HCT116 (cell line): Measurements from ENCODE around the gene ART5. TPM values are rescaled to one million over a fixed set of nuclear protein-coding genes. Genes with fewer than 3 reads are reported as not detected.

Experiments
- ATAC-seq: fragments of 200-7000 bp; cut with Tn5 transposase; 2 replicates; pipeline ENCODE4 v1.9.1; 2020; ENCODE audit warnings: mild to moderate bottlenecking, moderate library complexity
- BruUV-seq: library from RNA; stranded (reverse); fragments of 400-500 nt; replicated peaks from 2 replicates; lab custom pipeline; 2021; lab: Mats Ljungman, UMichigan
- CTCF ChIA-PET: fragments of 300-600 bp; sonication (Branson Sonifier 250); formaldehyde crosslinking; loops from one replicate; lab custom pipeline; 2021; ENCODE audit warnings: antibody characterized with exemption; lab: Charles Lee
- POLR2A ChIA-PET: fragments of 300-600, 350-600 bp; sonication (Branson Sonifier 250); formaldehyde crosslinking; loops from one replicate; lab custom pipeline; 2021; ENCODE audit warnings: antibody characterized with exemption; lab: Charles Lee
- RAD21 ChIA-PET, 2 experiments: fragments of 300-600 bp; sonication (Branson Sonifier 250); formaldehyde crosslinking; loops; one replicate each; lab custom pipeline; 2023; ENCODE audit warnings: low total read pairs in 2 of 2; ENCODE audit not compliant: uncharacterized antibody in 2 of 2, unreplicated experiment in 2 of 2, low non-redundant PET in 1 of 2; lab: Charles Lee
- DNase-seq: peaks from one replicate; pipeline ENCODE4 v3.0.0-alpha.2; 2010; ENCODE audit warnings: low read depth, low spot score
- H2AFZ ChIP-seq: fragments of 200-600 bp; shearing (Covaris generic), sonication (generic); 2 replicates; pipeline ENCODE4 v1.6.1; 2017; ENCODE audit warnings: low read depth, mixed run types, mixed read lengths, antibody characterized with exemption, low read length; ENCODE audit not compliant: poor library complexity, severe bottlenecking
- H3K27ac ChIP-seq: 2 replicates; pipeline ENCODE4 v1.5.1; 2012; ENCODE audit warnings: low read depth, low read length
- H3K27me3 ChIP-seq: fragments of 200-600 bp; sonication (generic); 2 replicates; pipeline ENCODE4 v1.6.1; 2016; ENCODE audit warnings: mixed run types, low read length, mixed read lengths; ENCODE audit not compliant: insufficient read depth
- H3K36me3 ChIP-seq, 2 experiments: fragments of 200-500 bp in 1 of 2; fragments of 200-600 bp in 1 of 2; sonication (Bioruptor generic) in 1 of 2; sonication (generic) in 1 of 2; 2 replicates each; pipeline versions ENCODE4 v1.5.1 to v1.6.1; 2014 to 2016; ENCODE audit warnings: low read length in 2 of 2, inconsistent platforms in 1 of 2, mixed read lengths in 1 of 2, mixed run types in 1 of 2; ENCODE audit not compliant: insufficient read depth in 2 of 2, control insufficient read depth in 1 of 2
- H3K4me1 ChIP-seq, 2 experiments: fragments of 200-600 bp in 1 of 2; sonication (generic) in 1 of 2; 2 replicates each; pipeline versions ENCODE4 v1.5.1 to v1.6.1; 2012 to 2017; ENCODE audit warnings: low read length in 2 of 2, inconsistent platforms in 1 of 2, mild to moderate bottlenecking in 1 of 2, mixed read lengths in 1 of 2, mixed run types in 1 of 2, moderate library complexity in 1 of 2; ENCODE audit not compliant: insufficient read depth in 2 of 2, control insufficient read depth in 1 of 2
- H3K4me2 ChIP-seq: fragments of 200-600 bp; sonication (generic); 2 replicates; pipeline ENCODE4 v1.6.1; 2017; ENCODE audit warnings: mixed run types, low read length, mixed read lengths
- H3K4me3 ChIP-seq, 2 experiments: fragments of 200-600 bp in 1 of 2; sonication (generic) in 1 of 2; replicated peaks in 1 of 2; 2 replicates each; pipeline ENCODE4 v1.5.1; 2011 to 2016; ENCODE audit warnings: low read length in 2 of 2, control low read depth in 1 of 2, low read depth in 1 of 2, mild to moderate bottlenecking in 1 of 2, mixed read lengths in 1 of 2, mixed run types in 1 of 2
- H3K79me2 ChIP-seq: fragments of 200-600 bp; sonication (generic); 2 replicates; pipeline ENCODE4 v1.6.1; 2017; ENCODE audit warnings: mild to moderate bottlenecking, mixed run types, low read length, moderate library complexity, mixed read lengths; ENCODE audit not compliant: insufficient read depth
- H3K9ac ChIP-seq: fragments of 200-600 bp; sonication (generic); 2 replicates; pipeline ENCODE4 v1.6.1; 2016; ENCODE audit warnings: low read length, mixed read lengths
- H3K9me2 ChIP-seq: fragments of 200-600 bp; sonication (generic), shearing (Covaris generic); 2 replicates; pipeline ENCODE4 v1.6.1; 2017; ENCODE audit warnings: mixed run types, mild to moderate bottlenecking, moderate library complexity; ENCODE audit not compliant: insufficient read depth
- H3K9me3 ChIP-seq, 2 experiments: fragments of 200-500 bp in 1 of 2; fragments of 200-600 bp in 1 of 2; sonication (Bioruptor generic) in 1 of 2; sonication (generic) in 1 of 2; 2 replicates each; pipeline ENCODE4 v1.6.1; 2014 to 2017; ENCODE audit warnings: low read length in 2 of 2, mixed read lengths in 2 of 2, inconsistent platforms in 1 of 2, low read depth in 1 of 2, mild to moderate bottlenecking in 1 of 2, mixed run types in 1 of 2, moderate library complexity in 1 of 2; ENCODE audit not compliant: control insufficient read depth in 1 of 2, insufficient read depth in 1 of 2
- H4K20me1 ChIP-seq: fragments of 200-600 bp; sonication (generic), shearing (Covaris generic); 2 replicates; pipeline ENCODE4 v1.6.1; 2017; ENCODE audit warnings: mixed run types, mild to moderate bottlenecking, moderate library complexity; ENCODE audit not compliant: insufficient read depth
- ATF3 ChIP-seq: IDR thresholded peaks from 2 replicates; pipeline ENCODE4 v1.6.1; 2012
- CEBPB ChIP-seq: IDR thresholded peaks from 2 replicates; pipeline ENCODE4 v1.6.1; 2012; ENCODE audit warnings: low read depth
- EGR1 ChIP-seq: IDR thresholded peaks from 2 replicates; pipeline ENCODE4 v1.6.1; 2012; ENCODE audit warnings: low read depth
- ELF1 ChIP-seq: IDR thresholded peaks from 2 replicates; pipeline ENCODE4 v1.6.1; 2012; ENCODE audit warnings: low read depth, borderline replicate concordance
- EZH2 ChIP-seq: fragments of 200-600 bp; sonication (generic); IDR thresholded peaks from 2 replicates; pipeline ENCODE4 v1.6.1; 2017; ENCODE audit warnings: antibody characterized with exemption, mixed run types
- EZH2phosphoT487 ChIP-seq: fragments of 200-600 bp; IDR thresholded peaks from 2 replicates; pipeline ENCODE4 v1.6.1; 2018; ENCODE audit warnings: antibody characterized with exemption, borderline replicate concordance
- FOSL1 ChIP-seq: IDR thresholded peaks from 2 replicates; pipeline ENCODE4 v1.6.1; 2012; ENCODE audit warnings: low read depth
- JUND ChIP-seq: IDR thresholded peaks from 2 replicates; pipeline ENCODE4 v1.6.1; 2012
- MAX ChIP-seq: IDR thresholded peaks from 2 replicates; pipeline ENCODE4 v1.6.1; 2012
- POLR2A ChIP-seq: IDR thresholded peaks from 2 replicates; pipeline ENCODE4 v1.7.0; 2011; ENCODE audit warnings: borderline replicate concordance; ENCODE audit not compliant: insufficient read depth, insufficient read length; ENCODE audit errors: extremely low read depth
- RAD21 ChIP-seq: IDR thresholded peaks from 2 replicates; pipeline ENCODE4 v1.6.1; 2012; ENCODE audit warnings: low read depth, mild to moderate bottlenecking
- REST ChIP-seq: IDR thresholded peaks from 2 replicates; pipeline ENCODE4 v1.6.1; 2012; ENCODE audit warnings: low read depth
- SIN3A ChIP-seq: IDR thresholded peaks from 2 replicates; pipeline ENCODE4 v1.6.1; 2012; ENCODE audit warnings: low read depth
- SP1 ChIP-seq: IDR thresholded peaks from 2 replicates; pipeline ENCODE4 v1.6.1; 2012; ENCODE audit warnings: low read depth
- YY1 ChIP-seq: IDR thresholded peaks from 2 replicates; pipeline ENCODE4 v1.6.1; 2011; ENCODE audit warnings: low read length, low read depth, moderate library complexity, mild to moderate bottlenecking; ENCODE audit not compliant: insufficient replicate concordance; ENCODE audit errors: extremely low read depth
- ZBTB33 ChIP-seq: IDR thresholded peaks from 2 replicates; pipeline ENCODE4 v1.6.1; 2011; ENCODE audit warnings: mild to moderate bottlenecking, low read length, moderate library complexity; ENCODE audit not compliant: insufficient replicate concordance; ENCODE audit errors: extremely low read depth
- intact Hi-C: fragments of 100-400 bp; cut with micrococcal nuclease; formaldehyde crosslinking; loops from 2 replicates; pipeline ENCODE4 v1.10.0; 2022
- total RNA-seq: library from RNA; stranded (reverse); gene quantifications from one replicate; pipeline ENCODE4 v1.2.1, GENCODE V29; 2021; ENCODE audit not compliant: unreplicated experiment

The ART5 gene
- total RNA-seq, 1 experiment from 2014 or later, result 5.6 TPM

- H3K4me1 ChIP-seq, result no peaks in the 10 kb centered on the region
- RAD21 ChIA-PET, result no interaction called here
- no TSS peak for BruUV-seq
- no peaks in the 10 kb centered on the region for H3K9me3 ChIP-seq
- TF ChIP-seq JUND (no peak), EZH2phosphoT487 (no peak), EZH2 (no peak), FOSL1 (no peak), RAD21 (no peak), ELF1 (no peak)
- intact Hi-C loops, result no loop called here
- CTCF ChIA-PET, result no interaction called here
- no peak overlapping the region for H3K4me3 ChIP-seq
- no peak overlapping the region for H3K27ac ChIP-seq
- H3K4me2 ChIP-seq, result no peak overlapping the region
- no peaks in the 10 kb centered on the region for H3K27me3 ChIP-seq
- H3K9ac ChIP-seq, result no peak overlapping the region
- POLR2A ChIA-PET, result no interaction called here
- H4K20me1 ChIP-seq, result no peaks in the 10 kb centered on the region
- H2AFZ ChIP-seq, result no peak overlapping the region
- no peaks in the 10 kb centered on the region for H3K36me3 ChIP-seq
- H3K9me2 ChIP-seq, result no peaks in the 10 kb centered on the region
- H3K79me2 ChIP-seq, result no peaks in the 10 kb centered on the region
- DNase-seq (no peak), ATAC-seq (no peak)
Observed at GRCh38 chr11:3622521-3622920, 19.3 kb downstream of the ART5 start.

- Histone ChIP-seq H3K9me2 (no peaks in the 10 kb centered on the region), H3K27ac (no peak overlapping the region), H3K4me3 (no peak overlapping the region), H3K9ac (no peak overlapping the region), H3K79me2 (no peaks in the 10 kb centered on the region), H3K9me3 (no peaks in the 10 kb centered on the region), H3K27me3 (no peaks in the 10 kb centered on the region), H4K20me1 (no peaks in the 10 kb centered on the region), H3K4me2 (no peak overlapping the region), H2AFZ (no peak overlapping the region), H3K4me1 (peaks cover 0 to 6% of the 10 kb centered on the region in 2 experiments; a peak in 1 of 4 replicates), H3K36me3 (no peaks in the 10 kb centered on the region)
- ATAC-seq, result no peak
- no peak for DNase-seq
- intact Hi-C loops, result no loop called here
- ChIA-PET RAD21 (no interaction called here), CTCF (no interaction called here), POLR2A (no interaction called here)
- no TSS peak for BruUV-seq
- TF ChIP-seq REST (no peak), EGR1 (no peak), SP1 (no peak), POLR2A (no peak), ATF3 (no peak), SIN3A (no peak), YY1 (no peak), RAD21 (no peak), ZBTB33 (no peak), JUND (no peak), ELF1 (no peak), CEBPB (no peak), MAX (no peak)
Observed at GRCh38 chr11:3617990-3618389, 23.8 kb downstream of the ART5 start.
